ENCODE measurements around the gene TAGAP. TPM values are rescaled to one million over a fixed set of nuclear protein-coding genes. Genes with fewer than 3 reads are reported as not detected.
A peak's percentile ranks its signal among the peaks of the same experiment; 100 is the strongest.
"Not testable (repeated sequence)": the region's sequence is repeated elsewhere in the genome, so short reads cannot be mapped to it uniquely, and the experiment has no call there.

TAGAP gene
- total and polyA plus RNA-seq, 7 donors = 0.06 to 1.2 (median 0.42) TPM

DNA sequence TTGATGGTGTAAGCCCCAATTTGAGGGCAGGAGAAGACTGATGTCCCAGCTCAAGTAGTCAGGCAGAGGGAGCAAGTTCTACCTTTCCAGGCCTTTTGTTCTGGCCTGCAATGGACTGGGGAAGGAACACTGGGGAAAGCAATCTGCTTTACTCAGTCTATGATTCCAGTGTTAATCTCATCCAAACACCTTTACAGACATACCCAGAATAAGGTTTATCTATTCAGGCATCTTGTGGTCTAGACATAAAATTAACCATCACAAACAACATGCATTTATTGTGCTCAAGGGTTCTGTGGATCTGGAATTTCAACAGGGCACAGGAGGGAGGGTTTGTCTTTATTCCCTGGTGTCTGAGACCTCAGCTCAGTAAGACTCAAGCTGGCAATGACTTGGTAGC is 30.4 kb downstream of the TAGAP start:
- TF ChIP-seq, protein P1, sequence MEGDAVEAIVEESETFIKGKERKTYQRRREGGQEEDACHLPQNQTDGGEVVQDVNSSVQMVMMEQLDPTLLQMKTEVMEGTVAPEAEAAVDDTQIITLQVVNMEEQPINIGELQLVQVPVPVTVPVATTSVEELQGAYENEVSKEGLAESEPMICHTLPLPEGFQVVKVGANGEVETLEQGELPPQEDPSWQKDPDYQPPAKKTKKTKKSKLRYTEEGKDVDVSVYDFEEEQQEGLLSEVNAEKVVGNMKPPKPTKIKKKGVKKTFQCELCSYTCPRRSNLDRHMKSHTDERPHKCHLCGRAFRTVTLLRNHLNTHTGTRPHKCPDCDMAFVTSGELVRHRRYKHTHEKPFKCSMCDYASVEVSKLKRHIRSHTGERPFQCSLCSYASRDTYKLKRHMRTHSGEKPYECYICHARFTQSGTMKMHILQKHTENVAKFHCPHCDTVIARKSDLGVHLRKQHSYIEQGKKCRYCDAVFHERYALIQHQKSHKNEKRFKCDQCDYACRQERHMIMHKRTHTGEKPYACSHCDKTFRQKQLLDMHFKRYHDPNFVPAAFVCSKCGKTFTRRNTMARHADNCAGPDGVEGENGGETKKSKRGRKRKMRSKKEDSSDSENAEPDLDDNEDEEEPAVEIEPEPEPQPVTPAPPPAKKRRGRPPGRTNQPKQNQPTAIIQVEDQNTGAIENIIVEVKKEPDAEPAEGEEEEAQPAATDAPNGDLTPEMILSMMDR (IDR thresholded peaks at IDR 0.05) = no peak
- no peaks in the 10 kb centered on the region for H3K36me3 ChIP-seq (ENCODE audit: insufficient read depth in 1 of 2, low read depth in 1 of 2)
- intact Hi-C loops (cut with DNase I) = no loop called here

DNA sequence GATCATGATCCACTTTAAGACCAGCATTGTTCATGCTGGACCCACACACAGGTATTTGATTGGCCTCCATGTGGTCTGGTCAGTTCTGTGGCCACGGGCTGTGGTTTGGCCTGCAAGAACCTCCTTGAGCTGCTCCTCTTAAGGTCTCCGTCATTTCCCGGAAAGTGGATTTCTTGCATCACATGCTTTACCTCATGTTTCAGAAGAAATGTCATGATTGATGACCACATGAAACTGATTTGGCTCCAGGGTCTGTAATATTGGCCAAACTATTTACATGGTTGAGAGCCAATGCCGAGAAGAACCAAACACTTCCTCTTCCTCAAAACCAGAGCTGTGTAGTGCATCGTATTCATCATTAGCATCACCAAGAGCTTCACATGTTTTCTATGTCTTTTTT is 31.6 kb downstream of the TAGAP start:
- H3K36me3 ChIP-seq (ENCODE audit: insufficient read depth in 1 of 2, low read depth in 1 of 2) = no peaks in the 10 kb centered on the region
- no peaks in the 10 kb centered on the region for H3K27me3 ChIP-seq (ENCODE audit: insufficient read depth in 3 of 3, low read length in 2 of 3)
- no peak overlapping the region for H3K27ac ChIP-seq
- H3K9me3 ChIP-seq = peaks cover 7% of the 10 kb centered on the region
- no peaks in the 10 kb centered on the region for H3K4me1 ChIP-seq
- ATAC-seq (peak in 1 of 4 donors; percentile 40), DNase-seq (no peak)
- TF ChIP-seq, protein P1 (IDR thresholded peaks at IDR 0.05) = no peak
- intact Hi-C loops (cut with DNase I) = no loop called here
- 56 to 80% (median 65%) methylated on average over 5 of the region's 5 CpGs for WGBS, 3 donors
- no peak overlapping the region for H3K4me3 ChIP-seq

More for the DNA sequence above, 30.4 kb downstream of the TAGAP start:
- no peaks in the 10 kb centered on the region for H3K27me3 ChIP-seq (ENCODE audit: insufficient read depth in 3 of 3, low read length in 2 of 3)
- H3K27ac ChIP-seq = no peak overlapping the region
- ATAC-seq (no peak), DNase-seq (no peak)
- H3K9me3 ChIP-seq = peaks cover 7% of the 10 kb centered on the region
- H3K4me3 ChIP-seq = no peak overlapping the region
- H3K4me1 ChIP-seq = no peaks in the 10 kb centered on the region

DNA sequence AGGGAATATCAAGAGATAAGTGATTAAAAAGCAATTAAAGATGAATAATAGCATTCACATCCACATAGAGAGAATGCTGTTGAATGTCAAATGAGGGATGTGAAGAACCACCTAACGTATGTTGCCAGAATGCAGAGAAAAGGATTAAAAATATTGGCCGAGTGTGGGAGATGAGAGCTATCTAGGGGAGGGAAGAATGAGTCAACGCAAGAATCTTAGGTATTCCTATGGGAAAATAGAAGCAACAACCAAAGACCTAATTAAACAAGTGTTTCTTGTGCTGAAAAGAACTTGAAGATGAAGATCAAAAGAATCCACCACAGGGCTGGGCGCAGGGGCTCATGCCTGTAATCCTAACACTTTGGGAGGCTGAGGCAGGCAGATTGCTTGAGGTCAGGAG is 32.6 kb downstream of the TAGAP start:
- Histone ChIP-seq H3K4me3 (no peak overlapping the region), H3K4me1 (no peaks in the 10 kb centered on the region), H3K36me3 (ENCODE audit: insufficient read depth in 1 of 2, low read depth in 1 of 2) (no peaks in the 10 kb centered on the region), H3K27ac (no peak overlapping the region), H3K27me3 (ENCODE audit: insufficient read depth in 3 of 3, low read length in 2 of 3) (no peaks in the 10 kb centered on the region), H3K9me3 (peaks cover 7% of the 10 kb centered on the region)
- TF ChIP-seq, protein P1 (IDR thresholded peaks at IDR 0.05) = no peak
- intact Hi-C loops (cut with DNase I) = no loop called here
- no peak for DNase-seq
- 91 to 93% (median 93%) methylated on average over 4 of the region's 4 CpGs for WGBS, 3 donors
- no peak for ATAC-seq

DNA sequence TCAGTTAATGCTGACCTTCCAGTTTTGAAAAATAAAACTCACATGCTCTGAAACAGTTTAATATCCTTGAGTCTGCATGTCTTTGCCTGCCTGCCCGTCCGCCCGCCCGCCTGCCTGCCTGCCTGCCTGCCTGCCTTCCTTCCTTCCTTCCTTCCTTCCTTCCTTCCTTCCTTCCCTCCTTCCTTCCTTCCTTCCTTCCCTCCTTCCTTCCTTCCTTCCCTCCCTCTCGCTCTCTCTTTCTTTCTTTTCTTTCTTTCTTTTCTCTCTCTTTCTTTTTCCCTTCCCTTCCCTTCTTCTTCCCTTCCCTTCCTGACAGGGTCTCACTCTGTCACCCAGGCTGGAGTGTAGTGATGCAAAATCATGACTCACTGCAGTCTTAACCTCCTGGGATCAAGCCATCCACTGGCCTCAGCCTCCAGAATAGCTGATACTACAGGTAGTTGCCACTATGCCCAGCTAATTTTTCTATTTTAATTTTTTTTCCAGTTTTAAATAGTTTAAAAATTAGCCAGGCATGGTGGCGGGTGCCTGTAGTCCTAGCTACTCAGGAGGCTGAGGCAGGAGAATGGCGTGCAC is 34.7 kb downstream of the TAGAP start:
- ATAC-seq; H3K4me3 ChIP-seq; H3K9me3 ChIP-seq; H3K36me3 ChIP-seq (ENCODE audit: insufficient read depth in 1 of 2, low read depth in 1 of 2); intact Hi-C loops (cut with DNase I); H3K4me1 ChIP-seq; H3K27me3 ChIP-seq (ENCODE audit: insufficient read depth in 3 of 3, low read length in 2 of 3); H3K27ac ChIP-seq; DNase-seq: not testable (repeated sequence)
- WGBS, 3 donors = 70 to 76% (median 76%) methylated on average over 7 of the region's 7 CpGs

DNA sequence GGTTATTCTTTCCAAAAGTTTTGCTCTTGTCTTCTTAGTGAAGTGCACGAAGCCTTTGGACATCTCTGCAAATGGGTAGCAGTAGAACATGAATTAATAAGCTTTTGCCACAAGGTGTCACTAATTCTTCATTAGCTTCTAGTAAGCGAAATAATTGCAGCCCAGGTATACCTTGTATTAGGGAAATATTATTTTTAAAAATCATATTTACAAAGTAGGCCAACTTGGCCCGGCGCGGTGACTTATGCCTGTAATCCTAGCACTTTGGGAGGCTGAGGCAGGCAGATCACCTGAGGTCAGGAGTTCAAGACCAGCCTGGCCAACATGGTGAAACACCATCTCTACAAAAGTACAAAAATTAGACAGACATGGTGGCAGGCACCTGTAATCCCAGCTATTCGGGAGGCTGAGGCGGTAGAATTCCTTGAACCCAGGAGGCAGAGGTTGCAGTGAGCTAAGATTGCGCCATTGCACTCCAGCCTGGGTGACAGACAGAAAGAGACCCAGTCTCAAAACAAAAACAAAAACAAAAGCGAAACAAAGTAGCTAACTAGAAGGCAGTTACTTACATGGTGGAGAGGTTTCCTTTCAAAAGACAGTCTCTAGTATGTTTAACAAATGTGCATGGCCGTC is 36.0 kb downstream of the TAGAP start:
- intact Hi-C loops (cut with DNase I) = loop anchor here in 1 of 2 donors (10.0 kb wide), 1 partner anchor 126 kb away; no protein-coding TSS in a partner anchor

More for the DNA sequence above, 36.0 kb downstream of the TAGAP start:
- H3K27me3 ChIP-seq (ENCODE audit: insufficient read depth in 3 of 3, low read length in 2 of 3) = no peaks in the 10 kb centered on the region
- 85 to 89% (median 88%) methylated on average over 10 of the region's 10 CpGs for WGBS, 3 donors
- H3K27ac ChIP-seq = no peak overlapping the region
- no peak for DNase-seq
- TF ChIP-seq, protein P1 (IDR thresholded peaks at IDR 0.05) = peak; percentile 34
- no peaks in the 10 kb centered on the region for H3K9me3 ChIP-seq
- no peaks in the 10 kb centered on the region for H3K36me3 ChIP-seq (ENCODE audit: insufficient read depth in 1 of 2, low read depth in 1 of 2)
- no peak overlapping the region for H3K4me3 ChIP-seq
- no peak for ATAC-seq
- no peaks in the 10 kb centered on the region for H3K4me1 ChIP-seq

Data from psoas muscle (tissue), 8 donors.